Mononuclear cell (primary cell): ENCODE measurements around the gene ST3GAL4. TPM values are rescaled to one million over a fixed set of nuclear protein-coding genes. Genes with fewer than 3 reads are reported as not detected.
"Not testable (repeated sequence)": the region's sequence is repeated elsewhere in the genome, so short reads cannot be mapped to it uniquely, and the experiment has no call there.

ENCODE experiments used
- H3K27me3 ChIP-seq: 2 replicates; pipeline ENCODE4 v1.6.0; 2011; ENCODE audit warnings: low read length, control low read depth; ENCODE audit not compliant: insufficient read depth
- H3K4me1 ChIP-seq: 2 replicates; pipeline ENCODE4 v1.5.1; 2011; ENCODE audit warnings: mild to moderate bottlenecking, low read length, control low read depth; ENCODE audit not compliant: insufficient read depth
- H3K4me3 ChIP-seq: 2 replicates; pipeline ENCODE4 v1.5.1; 2011; ENCODE audit warnings: mild to moderate bottlenecking, low read length, moderate library complexity
- H3K9me3 ChIP-seq: 2 replicates; pipeline ENCODE4 v1.5.1; 2011; ENCODE audit warnings: low read depth, mild to moderate bottlenecking, control low read depth, low read length
- total RNA-seq: library from RNA; depleted of rRNA; stranded (reverse); fragments of >200 nt; gene quantifications from one replicate; pipeline ENCODE4 v1.2.3, GENCODE V29; 2012

Gene ST3GAL4
- total RNA-seq, 1 donor: 8.2 TPM

DNA sequence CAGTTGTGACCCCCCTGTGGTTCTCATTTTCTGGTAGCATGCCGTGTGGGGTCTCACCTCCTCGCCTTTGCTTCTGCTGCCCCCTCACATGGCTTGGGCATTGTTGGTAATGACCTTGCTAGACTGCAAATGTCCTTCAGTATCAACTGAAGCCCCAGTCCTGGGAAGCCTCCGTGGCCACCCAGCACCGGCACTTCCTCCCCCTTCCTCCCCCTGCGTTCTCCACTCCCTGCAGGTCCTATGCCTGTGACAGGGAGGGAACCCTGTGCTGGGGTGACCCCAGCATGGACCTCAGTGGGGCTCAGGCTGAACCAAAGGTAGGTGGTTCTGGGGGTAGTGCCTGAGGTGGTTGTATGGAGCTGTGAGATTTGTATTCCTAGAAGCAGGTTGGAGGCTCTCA lies 5.9 kb downstream of the ST3GAL4 start:
- Histone ChIP-seq H3K9me3 (no peaks in the 10 kb centered on the region), H3K4me1 (peaks cover 20% of the 10 kb centered on the region), H3K4me3 (no peak overlapping the region), H3K27me3 (no peaks in the 10 kb centered on the region)

DNA sequence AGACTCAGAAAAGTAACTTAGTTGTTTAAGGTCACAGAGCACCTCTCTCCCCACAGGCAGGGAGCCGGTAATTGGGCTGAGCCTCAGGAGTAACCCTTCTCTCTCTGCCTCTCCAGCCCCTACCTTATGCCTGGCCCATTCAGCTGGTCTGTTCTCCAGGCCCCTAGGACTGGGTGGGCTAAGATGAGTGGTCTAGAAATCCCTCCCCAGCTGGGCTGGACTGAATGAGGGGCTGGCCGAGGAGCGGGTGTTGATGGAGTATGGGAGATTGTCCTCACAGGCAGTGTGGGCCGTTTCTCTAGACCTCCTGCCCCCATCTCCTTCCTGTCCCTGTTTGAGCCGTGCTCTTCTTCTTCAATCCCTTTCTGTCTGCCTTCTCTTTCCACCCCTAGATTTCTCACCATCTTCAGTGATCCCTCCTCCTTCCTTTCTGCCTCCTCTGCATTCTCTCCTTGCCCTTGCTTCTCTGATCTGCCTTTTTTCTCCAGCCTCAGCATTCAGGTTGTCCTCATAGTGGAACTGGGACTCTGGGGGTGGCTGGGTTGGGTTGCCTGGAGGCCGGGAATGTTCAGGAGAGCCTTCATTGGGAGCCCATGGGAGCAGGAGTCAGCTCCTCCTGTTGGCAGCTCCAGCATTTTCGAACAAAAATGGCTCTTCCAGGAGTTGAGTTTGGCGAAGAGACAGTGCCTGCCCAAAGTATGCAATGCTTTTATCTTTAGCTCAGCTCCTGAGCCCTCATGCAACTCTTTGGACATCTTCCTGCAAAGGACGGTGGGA lies 7.6 kb downstream of the ST3GAL4 start:
- H3K4me3 ChIP-seq: no peak overlapping the region
- H3K27me3 ChIP-seq: no peaks in the 10 kb centered on the region
- H3K9me3 ChIP-seq: no peaks in the 10 kb centered on the region
- H3K4me1 ChIP-seq: peaks cover 14% of the 10 kb centered on the region

DNA sequence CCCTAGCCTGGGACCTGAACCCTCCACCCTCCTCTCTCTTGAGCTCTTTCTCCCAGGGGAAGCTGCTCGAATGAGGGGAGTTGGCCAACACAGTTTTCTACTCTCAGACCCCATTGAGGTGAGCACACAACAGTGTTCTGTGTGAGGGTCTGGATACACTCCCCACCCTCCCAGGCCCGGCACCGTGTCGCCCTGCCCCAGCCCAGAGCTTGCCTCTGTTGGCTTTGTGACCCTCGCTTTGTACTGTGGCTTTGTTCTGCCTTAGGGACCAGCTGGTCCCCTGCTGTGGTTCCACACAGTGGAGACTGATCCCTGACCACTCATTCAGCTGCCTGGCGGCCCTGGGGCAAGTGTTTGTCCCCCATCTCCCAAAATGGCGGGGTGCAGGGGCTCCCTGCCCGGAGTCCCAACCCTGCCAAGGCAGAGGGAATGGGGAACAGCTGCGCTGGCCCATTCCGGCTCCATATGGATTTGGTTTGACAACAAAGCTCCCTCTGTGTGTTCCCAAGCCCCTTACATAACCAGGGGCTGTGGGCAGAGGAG lies 8.3 kb downstream of the ST3GAL4 start:
- Histone ChIP-seq H3K4me3 (no peak overlapping the region), H3K9me3 (no peaks in the 10 kb centered on the region), H3K4me1 (peaks cover 21% of the 10 kb centered on the region), H3K27me3 (no peaks in the 10 kb centered on the region)

DNA sequence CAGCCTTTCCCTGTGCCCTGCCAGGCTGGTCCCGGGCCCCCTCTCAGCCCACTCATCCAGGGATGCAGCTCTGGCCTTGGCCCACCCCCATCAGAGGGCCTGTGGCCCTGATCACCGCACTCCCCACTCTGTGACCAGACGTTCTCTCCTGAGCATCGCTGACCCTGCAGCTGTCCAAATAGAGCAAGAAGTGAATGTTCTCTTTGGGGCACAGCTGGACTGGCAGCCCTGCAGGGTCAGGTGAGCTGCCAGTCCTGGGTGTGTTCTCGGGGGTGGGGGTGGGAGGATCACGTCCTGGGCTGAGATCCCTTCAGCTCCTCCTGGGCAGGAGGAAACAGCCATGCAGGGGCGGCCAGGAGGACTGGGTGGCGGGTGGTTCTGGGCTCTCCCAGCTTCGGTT lies 9.2 kb downstream of the ST3GAL4 start:
- H3K4me3 ChIP-seq, H3K9me3 ChIP-seq, H3K27me3 ChIP-seq: not testable (repeated sequence)
- H3K4me1 ChIP-seq: peaks cover 28% of the 10 kb centered on the region

DNA sequence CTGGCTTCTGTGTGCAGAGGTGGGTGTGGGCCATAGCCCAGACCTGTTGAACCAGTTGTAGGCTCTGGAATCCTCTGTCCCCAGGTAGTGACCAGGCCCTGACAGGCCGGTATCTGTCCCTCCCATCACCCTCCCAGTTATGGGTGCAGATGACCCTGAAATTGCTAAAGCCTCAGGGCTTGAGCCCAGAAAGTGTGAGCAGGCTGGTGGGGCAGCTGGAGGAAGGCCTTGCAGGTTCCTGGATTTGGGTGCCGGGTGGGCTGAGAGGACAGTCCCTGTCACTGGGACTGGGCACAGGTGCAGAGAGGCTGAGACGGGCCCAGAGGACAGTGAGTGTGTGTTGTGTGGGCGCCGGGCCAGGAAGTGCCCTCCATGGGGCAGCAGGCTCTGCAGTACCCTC lies 10.0 kb downstream of the ST3GAL4 start:
- H3K27me3 ChIP-seq, H3K4me3 ChIP-seq, H3K9me3 ChIP-seq: not testable (repeated sequence)
- H3K4me1 ChIP-seq: peaks cover 28% of the 10 kb centered on the region

DNA sequence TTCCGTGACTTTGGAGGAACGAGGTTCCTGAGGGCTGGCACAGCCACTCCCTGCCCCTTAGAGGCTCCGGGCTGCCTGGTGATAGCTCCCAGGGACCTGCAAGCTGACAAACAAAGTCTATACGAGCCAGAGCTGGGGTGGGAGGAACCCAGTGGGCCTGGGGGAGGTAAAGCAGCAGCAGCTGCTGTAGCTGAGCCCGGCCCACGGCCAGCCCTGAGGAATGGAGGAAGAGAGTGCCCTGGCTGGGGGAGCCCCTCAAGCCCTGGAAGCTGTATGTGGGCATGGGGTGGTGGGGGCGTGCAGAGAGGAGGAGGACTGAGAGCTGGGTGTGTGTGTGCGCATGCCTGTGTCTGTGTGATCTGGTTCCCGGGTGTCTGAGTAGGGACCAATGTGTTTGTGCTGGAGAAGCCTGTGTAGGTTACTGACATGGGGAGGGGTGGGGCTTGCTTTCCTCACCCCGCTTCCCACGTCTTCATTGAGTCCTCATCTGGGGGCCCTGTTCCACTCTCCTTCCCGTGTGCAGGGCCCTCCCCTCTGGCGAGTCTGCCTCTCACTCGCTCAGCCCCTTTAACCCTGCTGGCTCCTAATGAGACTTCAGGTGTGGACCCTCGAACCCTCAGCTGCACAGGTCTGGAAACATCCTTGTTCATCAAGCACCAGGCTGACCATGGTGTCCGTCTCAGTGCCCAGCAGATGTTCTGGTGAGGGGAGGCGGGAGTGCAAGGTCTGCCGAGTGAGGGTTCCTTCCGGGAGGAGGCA lies 10.8 kb downstream of the ST3GAL4 start:
- Histone ChIP-seq H3K27me3 (no peaks in the 10 kb centered on the region), H3K9me3 (no peaks in the 10 kb centered on the region), H3K4me1 (peaks cover 28% of the 10 kb centered on the region), H3K4me3 (no peak overlapping the region)

DNA sequence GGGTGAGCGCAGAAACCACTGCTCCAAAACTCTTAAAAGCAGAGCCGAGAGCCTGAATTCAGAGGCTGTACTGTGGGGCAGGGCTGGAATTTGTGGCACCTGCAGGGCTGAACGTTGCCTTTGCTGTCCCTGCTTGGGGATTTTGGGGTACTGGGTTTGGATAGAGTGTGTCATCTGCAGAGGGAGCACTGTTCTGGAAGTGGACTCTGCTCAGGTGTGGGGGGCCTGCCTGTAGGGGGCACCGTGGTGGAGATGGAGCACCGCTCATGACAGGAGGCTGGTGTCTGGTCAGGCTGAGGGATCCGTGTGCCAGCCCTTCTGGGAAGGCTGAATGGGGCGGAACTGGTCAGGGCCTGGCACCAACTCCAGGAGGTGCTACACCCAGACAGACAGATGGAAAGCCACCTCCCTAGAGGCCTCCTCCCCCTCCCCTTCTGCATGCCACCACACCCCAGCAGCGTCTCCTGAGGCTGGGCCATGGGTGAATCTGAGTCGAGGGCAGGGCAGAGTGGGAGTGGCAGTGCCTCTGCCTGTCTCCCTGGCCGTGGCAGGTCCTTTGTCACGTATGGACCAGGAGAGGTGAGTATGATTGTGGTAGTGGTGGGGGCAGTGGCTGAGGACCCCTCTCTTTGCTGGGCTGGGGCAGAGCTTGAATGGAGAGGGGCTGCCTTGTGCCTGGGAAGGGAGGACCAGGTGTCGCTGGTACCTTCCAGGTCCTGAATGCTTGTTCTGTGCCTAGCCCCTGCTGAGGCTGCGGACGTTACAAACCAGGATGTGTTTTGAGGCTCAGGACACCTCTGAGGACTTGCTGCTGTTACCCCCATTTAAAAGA lies 11.6 kb downstream of the ST3GAL4 start:
- peaks cover 28% of the 10 kb centered on the region for H3K4me1 ChIP-seq
- H3K4me3 ChIP-seq, H3K9me3 ChIP-seq, H3K27me3 ChIP-seq: not testable (repeated sequence)

DNA sequence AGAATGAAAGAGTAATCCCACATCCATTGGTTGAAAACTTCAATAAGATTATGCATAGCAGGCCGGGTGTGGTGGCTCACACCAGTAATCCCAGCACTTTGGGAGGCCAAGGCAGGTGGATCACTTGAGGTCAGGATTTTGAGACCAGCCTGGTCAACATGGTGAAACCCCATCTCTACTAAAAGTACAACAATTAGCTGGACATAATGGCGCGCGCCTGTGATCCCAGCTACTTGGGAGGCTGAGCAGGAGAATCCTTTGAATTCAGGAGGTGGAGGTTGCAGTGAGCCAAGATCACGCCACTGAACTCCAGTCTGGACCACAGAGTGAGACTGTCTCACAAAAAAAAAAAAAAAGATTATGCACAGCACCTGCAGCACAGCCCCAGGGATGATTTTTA lies 12.3 kb downstream of the ST3GAL4 start:
- not testable (repeated sequence) for H3K9me3 ChIP-seq, H3K4me3 ChIP-seq, H3K27me3 ChIP-seq
- peaks cover 28% of the 10 kb centered on the region for H3K4me1 ChIP-seq

DNA sequence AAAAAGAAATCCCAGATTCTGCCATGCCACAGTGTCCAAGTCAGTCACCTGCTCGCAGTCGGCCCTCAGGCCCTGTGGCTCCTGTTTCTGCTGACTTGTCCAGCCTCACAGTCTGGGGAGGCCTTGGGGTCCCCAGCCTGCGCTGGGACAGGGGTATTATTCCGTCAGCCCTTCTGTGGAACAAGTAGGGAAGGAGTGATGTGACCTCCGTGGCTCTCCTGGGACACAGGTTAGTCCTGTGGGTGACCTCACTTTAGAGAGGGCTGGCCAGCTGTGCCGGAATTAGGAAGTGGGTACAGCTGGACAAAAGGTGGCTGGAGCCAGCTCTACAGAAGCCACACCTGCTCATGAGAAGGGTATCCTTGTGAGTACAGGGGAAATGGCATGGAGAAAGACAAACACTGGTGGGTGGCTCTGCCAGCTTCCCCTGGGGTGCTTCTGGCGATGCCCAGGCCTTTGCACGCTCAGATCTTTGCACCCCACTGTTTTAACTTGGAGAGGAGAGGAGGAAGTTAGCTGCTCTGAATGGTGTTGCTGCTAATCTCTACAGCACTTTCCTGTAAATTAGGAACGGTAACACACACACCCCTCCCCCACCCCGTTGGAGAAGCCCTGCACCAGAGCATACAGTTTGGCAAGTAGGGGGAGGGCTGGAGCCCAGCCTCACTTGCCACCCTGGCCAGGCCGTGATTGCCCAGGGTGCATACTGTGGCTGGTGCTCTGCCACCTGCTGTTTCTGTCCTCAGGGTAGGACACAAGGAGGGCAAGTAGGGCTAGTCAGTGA lies 13.0 kb downstream of the ST3GAL4 start:
- peaks cover 28% of the 10 kb centered on the region for H3K4me1 ChIP-seq
- H3K4me3 ChIP-seq, H3K27me3 ChIP-seq, H3K9me3 ChIP-seq: not testable (repeated sequence)

DNA sequence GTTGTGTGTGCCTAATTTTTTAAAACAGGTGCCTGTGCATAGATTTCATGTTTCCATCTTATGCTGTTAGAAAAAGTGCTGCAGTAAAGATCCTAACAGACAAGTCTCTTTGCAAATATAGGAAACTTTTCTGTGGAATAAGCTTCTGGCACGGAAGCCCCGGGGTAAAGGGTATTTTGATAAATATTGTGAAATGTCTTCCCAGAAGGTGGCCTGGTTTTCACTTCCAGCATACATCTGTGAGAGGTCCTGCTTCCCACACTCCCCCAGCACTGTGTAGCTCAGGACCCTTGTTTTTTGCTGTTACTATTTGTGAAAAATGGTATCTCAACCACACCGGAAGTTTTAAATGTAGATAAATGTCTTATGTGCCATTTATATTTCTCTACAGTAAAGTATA lies 14.5 kb downstream of the ST3GAL4 start:
- H3K27me3 ChIP-seq: no peaks in the 10 kb centered on the region
- H3K9me3 ChIP-seq: no peaks in the 10 kb centered on the region
- peaks cover 23% of the 10 kb centered on the region for H3K4me1 ChIP-seq
- no peak overlapping the region for H3K4me3 ChIP-seq

DNA sequence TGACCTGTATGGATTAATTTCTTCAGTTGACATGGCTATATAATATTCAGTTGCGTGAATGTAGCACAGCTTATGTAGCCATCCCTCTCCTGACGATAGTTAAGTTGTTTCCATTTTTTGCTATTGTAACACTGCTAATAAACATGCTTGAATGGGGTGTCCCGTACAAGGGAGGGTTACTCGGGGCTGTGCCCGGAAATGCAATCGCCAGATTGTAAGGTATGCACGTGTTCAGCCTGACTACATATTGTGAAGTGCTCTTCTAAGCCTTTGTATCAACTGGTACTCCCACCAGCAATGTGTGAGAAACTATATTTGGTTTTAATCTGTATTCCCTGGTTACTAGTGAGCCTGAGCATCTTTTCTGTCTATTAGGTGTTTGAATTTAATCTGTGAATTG lies 16.1 kb downstream of the ST3GAL4 start:
- no peak overlapping the region for H3K4me3 ChIP-seq
- H3K27me3 ChIP-seq: no peaks in the 10 kb centered on the region
- H3K9me3 ChIP-seq: no peaks in the 10 kb centered on the region
- H3K4me1 ChIP-seq: peaks cover 21% of the 10 kb centered on the region

DNA sequence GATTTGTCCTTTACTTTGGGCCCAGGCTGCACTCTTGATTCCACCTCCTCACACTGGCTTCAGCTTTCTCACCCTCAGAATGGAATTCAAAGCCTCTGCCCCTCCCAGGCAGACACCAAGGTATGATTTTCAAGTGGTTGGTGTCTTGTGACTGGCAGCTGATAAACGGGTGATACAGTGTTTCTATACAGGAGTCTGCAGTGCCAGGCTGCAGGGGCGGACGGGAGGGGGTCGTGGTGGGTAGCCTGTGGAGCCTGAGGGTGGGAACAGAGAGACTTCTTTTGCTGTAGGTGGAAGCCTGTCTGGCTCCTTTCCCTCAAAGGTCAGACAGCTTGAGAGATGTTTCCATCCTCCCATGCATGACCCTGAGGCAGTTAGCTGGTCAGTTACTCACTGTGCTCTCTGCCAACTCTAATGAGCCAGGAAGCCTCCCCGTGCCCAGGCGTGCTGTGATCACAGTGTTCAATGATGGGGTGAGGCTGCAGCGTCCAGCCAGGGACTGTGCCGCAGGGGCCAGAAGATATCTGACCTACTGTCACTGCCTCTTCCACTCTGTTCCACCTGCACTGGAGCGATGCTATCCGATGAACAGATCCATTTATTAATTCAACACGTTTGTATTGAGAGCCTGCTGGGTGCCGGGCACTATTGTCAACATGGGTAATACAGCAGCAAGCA lies 18.0 kb downstream of the ST3GAL4 start:
- not testable (repeated sequence) for H3K4me1 ChIP-seq, H3K4me3 ChIP-seq, H3K9me3 ChIP-seq, H3K27me3 ChIP-seq

DNA sequence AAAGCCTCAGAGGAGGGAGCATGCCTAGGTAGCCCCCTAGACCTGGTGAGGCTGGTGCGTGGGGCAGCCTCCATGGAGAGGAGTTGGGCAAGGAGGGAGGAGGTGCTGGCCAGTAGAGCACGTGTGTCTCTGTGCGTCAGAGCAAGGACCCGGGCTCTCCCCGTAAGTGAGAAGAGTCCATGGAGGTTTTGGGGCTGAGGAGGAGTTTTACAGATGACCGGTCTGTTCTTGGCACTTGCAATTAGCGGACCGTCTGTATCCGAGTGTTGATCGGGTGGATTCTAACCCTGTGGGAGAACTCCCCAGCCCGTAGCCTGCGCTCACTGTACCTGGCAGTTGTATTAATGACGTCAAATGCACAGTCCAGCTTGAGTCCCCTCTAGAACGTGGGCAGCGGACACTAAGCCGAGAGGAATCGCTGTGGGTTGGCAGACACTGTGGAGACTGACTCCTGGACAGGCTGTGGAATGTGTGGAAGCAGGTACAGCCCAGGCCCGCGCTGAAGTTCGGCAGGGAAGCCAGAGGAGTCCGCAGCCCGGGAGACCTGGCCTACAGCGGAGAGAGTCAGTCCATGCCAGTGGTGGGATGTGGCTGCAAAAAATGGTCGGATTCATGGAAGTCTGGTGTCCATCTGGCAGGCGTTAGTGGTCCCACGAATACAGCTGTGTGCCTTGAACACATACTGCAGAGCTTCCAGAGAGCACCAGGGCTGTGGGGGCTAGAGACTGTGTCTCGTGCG lies 19.2 kb downstream of the ST3GAL4 start:
- not testable (repeated sequence) for H3K4me3 ChIP-seq, H3K9me3 ChIP-seq, H3K27me3 ChIP-seq, H3K4me1 ChIP-seq
